GM19023 (cell line): ENCODE measurements around the gene SLC22A4.

Experiments
- ATAC-seq: cut with Tn5 transposase; IDR thresholded peaks from one replicate; pipeline ENCODE4 v1.9.1; 2021; ENCODE audit warnings: mild to moderate bottlenecking, moderate library complexity; ENCODE audit not compliant: unreplicated experiment

Gene SLC22A4

GRCh38 chr5:132261881-132262845, 32.0 kb upstream of the SLC22A4 start:
- ATAC-seq = no peak

DNA sequence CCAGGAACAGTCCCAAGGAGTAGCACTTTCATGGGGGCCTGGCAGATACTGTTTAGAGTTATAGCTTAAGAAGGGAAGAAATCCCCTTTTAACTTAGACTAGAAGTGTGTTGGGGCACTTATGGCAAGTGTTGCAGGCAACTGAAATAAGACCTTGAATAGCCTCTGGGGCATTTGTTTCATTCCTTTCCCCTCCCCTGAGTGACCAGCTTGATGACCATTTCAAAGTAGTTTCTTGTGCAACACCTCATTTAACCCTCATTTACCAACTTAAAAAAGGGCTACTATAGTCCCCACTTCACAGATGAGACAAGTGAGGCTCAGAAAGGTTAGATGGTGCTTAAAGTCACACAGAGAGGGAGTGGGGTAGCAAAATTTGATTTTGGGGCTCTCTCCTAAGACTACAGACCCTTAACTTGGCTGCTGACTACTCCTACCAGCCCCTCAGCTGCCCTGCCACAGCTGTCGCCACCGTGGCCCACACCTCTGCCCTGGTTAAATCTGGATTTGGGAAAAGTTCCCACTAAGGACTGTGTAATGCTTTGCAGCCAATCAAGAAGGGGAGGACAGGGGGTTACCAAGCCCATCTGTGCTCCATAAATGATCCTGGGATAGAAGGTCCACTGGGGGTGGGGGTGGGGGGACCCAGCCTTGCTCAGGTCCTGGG, 31.2 kb upstream of the SLC22A4 start:
- no peak for ATAC-seq

- no peak for ATAC-seq
Measured at GRCh38 chr5:132263548-132264261, 30.5 kb upstream of the SLC22A4 start.

- no peak for ATAC-seq
Measured at GRCh38 chr5:132264546-132265335, 29.5 kb upstream of the SLC22A4 start.

DNA sequence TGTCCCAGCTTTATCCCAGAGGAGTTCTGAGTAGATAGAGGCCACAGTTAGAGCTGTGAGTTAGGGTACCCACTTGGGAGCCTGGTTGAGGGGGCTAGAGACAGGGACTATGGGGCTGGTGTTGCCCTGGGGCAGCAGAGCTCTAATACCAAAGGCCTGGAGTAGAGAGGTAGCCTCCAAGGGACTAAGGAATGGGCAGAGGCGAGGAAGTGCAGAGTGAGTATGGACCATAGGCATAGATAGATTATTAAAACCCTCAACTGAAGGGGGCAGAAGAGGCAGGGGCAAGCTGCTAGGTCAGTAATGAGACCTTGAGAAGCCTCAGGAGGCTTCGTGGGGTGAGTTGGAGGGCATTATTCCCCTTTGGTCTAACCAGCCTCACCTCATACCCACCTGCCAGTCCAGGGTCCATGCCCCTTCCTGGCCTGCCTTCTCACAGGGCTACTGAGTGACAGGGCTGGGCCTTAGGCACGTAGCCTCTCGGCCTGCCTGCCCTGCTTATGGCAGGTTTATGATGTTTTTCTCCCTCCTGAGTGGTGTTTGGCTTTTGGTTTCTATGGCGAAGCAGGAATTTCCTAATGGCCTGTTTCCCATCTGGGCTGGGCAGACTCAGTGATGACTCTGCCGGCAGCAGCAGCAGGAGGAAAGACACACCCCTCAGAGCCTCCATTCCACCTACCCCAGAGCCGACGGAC, 28.7 kb upstream of the SLC22A4 start:
- no peak for ATAC-seq

- ATAC-seq = no peak
Measured at GRCh38 chr5:132266031-132266835, 28.0 kb upstream of the SLC22A4 start.

GRCh38 chr5:132266836-132267160, 27.4 kb upstream of the SLC22A4 start:
- ATAC-seq = no peak

DNA sequence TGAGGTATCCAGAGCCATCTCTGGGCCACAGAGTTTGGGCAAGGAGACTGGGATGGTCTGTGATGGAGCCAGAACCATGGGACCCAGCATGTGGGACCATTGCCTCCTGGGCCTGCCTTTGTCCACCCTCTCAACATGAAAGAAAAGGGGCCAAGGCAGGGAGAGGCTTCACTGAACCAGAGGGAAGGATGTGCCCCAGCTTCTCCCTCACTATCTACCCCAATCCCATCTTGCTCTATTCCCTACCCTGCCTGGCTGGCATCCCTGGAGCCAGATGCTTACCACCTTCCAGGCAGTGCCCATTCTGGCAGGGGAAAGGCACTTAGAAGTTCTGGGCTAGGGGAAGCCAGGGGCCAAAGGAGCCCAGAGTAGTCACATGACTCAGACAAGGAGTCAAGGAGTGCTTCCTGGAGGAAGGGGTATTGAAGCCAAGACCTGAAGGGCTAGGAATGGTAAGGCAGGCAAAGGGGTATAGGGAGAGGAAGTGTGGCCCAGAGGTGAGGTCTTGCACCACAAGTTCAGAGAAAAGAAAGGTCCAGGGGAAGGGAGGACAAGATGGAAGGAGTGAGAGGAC, 26.9 kb upstream of the SLC22A4 start:
- no peak for ATAC-seq

GRCh38 chr5:132267931-132268768, 26.0 kb upstream of the SLC22A4 start:
- peak; percentile 20 for ATAC-seq

- peak; percentile 73 for ATAC-seq
Measured at GRCh38 chr5:132268769-132269551, 25.2 kb upstream of the SLC22A4 start.

- no peak for ATAC-seq
Measured at GRCh38 chr5:132269635-132270334, 24.4 kb upstream of the SLC22A4 start.

GRCh38 chr5:132270335-132270665, 23.9 kb upstream of the SLC22A4 start:
- ATAC-seq = no peak

DNA sequence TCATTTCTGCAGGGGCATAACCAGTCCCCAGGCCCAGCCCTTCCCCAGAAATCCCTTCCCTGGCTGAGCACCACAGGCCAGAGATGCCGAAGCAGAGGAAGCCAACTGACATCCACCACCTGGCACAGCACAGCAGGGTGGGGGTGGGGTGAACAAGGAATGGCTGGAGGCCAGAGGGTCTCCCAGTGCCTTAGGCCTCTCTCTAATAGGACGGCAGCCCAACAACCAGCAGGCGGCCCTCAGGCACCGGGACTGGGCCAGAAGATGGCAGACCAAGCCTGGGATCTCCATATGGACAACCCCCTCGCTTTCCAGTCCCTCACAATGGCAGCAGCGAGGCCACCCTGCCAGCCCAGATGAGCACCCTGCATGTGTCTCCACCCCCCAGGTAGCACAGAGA, 23.5 kb upstream of the SLC22A4 start:
- ATAC-seq = no peak

GRCh38 chr5:132271251-132272246, 22.6 kb upstream of the SLC22A4 start:
- no peak for ATAC-seq

DNA sequence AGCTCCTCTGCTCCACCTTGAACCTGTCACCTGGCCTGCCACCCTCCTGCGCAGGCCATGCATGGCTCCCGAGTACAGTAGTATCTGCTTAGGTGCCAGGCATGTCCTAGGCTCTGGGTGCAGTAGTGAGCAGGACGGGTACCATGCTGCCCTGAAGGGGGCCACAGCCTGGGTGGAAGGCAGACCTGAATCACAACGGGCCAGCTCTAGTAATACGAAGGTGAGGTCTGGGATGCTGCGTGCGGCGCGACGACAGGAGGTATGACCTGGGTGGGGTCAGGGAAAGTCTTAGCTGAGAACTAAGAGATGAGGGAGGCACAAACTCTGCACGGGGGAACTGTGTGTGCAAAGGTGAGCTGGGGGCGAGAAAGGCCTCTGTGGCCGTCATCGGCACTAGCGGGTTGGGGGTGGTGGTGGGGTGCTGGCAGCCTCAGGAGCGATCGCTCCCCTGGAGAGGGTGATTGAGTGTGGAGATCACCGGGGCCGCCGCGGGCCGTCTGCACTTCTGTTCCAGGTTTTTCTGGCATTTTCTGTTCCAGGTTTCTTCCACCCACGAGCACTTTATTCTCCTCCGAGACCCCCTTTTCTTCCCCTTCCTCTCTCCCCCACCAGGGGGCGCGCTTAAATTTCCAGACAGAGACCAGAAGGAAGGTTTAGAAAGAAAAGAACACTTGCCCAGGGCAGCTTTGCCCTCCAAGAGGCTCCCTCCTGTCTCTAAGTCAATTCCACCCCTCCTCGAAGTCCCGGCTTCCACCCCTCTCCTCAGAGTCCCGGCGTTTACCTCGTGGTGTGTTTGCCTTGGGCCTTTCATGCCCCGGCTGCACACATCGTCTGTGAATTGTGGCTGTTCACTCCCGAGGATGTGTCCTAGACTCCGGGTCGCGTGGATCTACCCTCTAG, 21.6 kb upstream of the SLC22A4 start:
- ATAC-seq = no peak
